ENCODE measurements around the gene CD200R1.

DNA sequence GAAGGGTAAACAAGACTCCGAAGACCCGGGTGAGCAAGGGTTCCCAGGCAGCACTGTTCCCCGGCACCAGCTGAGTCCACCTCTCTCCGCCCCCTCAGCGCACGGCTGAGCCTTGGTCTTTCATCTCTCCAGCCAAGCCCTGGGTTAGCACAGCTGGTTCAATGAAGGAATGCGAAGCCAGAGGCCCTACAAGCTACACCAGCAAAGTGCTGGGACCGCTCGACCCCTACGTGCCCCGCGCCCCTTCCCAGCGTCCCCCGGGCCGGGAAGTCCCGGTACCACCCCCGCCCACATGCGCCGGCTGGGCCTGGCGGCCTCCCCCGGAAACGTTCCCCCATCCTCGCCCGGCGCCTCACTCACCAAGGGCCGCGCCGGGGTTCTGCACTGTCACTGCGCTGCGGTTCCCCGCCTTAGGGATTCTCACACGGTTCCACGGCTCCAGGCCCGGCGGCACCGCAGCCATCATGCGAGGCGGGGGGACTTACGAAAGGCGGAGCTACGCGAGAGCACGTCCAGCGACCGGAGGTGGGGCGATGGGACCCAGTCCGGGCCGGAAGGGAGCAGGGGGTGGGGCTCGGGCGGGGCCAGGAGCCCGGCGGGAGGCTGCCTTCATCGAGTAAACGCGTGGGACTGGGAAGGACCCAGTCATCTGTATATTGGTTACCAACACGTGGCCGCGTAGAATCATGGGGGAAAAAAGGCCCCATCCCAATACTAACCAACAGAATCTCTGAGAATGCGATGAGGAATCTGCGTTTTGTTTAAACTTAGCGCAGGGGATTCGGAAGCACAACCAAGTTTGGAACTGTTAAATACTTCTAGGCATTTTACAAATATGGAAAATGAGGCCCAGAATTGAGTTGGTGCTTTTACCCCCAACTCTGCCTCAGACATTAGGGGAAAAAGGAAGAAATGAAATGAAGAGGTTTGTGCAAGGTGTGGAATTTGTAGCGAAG is 44.6 kb upstream of the CD200R1 start:
- TF ChIP-seq, protein P1, sequence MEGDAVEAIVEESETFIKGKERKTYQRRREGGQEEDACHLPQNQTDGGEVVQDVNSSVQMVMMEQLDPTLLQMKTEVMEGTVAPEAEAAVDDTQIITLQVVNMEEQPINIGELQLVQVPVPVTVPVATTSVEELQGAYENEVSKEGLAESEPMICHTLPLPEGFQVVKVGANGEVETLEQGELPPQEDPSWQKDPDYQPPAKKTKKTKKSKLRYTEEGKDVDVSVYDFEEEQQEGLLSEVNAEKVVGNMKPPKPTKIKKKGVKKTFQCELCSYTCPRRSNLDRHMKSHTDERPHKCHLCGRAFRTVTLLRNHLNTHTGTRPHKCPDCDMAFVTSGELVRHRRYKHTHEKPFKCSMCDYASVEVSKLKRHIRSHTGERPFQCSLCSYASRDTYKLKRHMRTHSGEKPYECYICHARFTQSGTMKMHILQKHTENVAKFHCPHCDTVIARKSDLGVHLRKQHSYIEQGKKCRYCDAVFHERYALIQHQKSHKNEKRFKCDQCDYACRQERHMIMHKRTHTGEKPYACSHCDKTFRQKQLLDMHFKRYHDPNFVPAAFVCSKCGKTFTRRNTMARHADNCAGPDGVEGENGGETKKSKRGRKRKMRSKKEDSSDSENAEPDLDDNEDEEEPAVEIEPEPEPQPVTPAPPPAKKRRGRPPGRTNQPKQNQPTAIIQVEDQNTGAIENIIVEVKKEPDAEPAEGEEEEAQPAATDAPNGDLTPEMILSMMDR (IDR thresholded peaks at IDR 0.05): peak in 1 of 4 experiments; percentile 19
- TF ChIP-seq POLR2A (IDR thresholded peaks at IDR 0.05) (peak; percentile 62), POLR2AphosphoS5 (IDR thresholded peaks at IDR 0.05) (peak; percentile 77)

Data from prostate gland (tissue), 2 donors.